ENCODE measurements around the gene BARHL1.

- TF ChIP-seq CTCF (conservative IDR thresholded peaks at IDR 0.05; ENCODE audit: low read depth, low read length) (no peak), CHD1 (IDR thresholded peaks at IDR 0.05; ENCODE audit: low read depth, low read length) (no peak), MXI1 (IDR thresholded peaks at IDR 0.05; ENCODE audit: borderline replicate concordance, low read depth, low read length) (no peak), MAZ (IDR thresholded peaks at IDR 0.05; ENCODE audit: borderline replicate concordance, low read depth, low read length) (no peak), POLR2A (IDR thresholded peaks at IDR 0.05; ENCODE audit: low read depth, low read length) (no peak), RCOR1 (IDR thresholded peaks at IDR 0.05; ENCODE audit: insufficient replicate concordance, low read length) (no peak), RAD21 (IDR thresholded peaks at IDR 0.05; ENCODE audit: low read length) (no peak), SMC3 (IDR thresholded peaks at IDR 0.05; ENCODE audit: low read depth, low read length) (no peak), BHLHE40 (IDR thresholded peaks at IDR 0.05; ENCODE audit: low read depth, low read length) (no peak)
- TF ChIP-seq, protein P1, sequence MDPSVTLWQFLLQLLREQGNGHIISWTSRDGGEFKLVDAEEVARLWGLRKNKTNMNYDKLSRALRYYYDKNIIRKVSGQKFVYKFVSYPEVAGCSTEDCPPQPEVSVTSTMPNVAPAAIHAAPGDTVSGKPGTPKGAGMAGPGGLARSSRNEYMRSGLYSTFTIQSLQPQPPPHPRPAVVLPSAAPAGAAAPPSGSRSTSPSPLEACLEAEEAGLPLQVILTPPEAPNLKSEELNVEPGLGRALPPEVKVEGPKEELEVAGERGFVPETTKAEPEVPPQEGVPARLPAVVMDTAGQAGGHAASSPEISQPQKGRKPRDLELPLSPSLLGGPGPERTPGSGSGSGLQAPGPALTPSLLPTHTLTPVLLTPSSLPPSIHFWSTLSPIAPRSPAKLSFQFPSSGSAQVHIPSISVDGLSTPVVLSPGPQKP (IDR thresholded peaks at IDR 0.05; ENCODE audit: borderline replicate concordance, low read depth, low read length): no peak
Observed at GRCh38 chr9:132586830-132587591, 4.6 kb downstream of the BARHL1 start.

Data from IMR-90 (cell line).